GM23338 (cell line): ENCODE measurements around the gene ILDR2. TPM values are rescaled to one million over a fixed set of nuclear protein-coding genes. Genes with fewer than 3 reads are reported as not detected.

ENCODE experiments used
- ATAC-seq: fragments of 200-7000 bp; cut with Tn5 transposase; 3 replicates; pipeline ENCODE4 v1.9.1; 2020
- DNase-seq: peaks from one replicate; pipeline ENCODE4 v3.0.0-alpha.2; 2015; ENCODE audit warnings: low spot score
- H2AFZ ChIP-seq: fragments of 200-600 bp; sonication (generic); 2 replicates; pipeline ENCODE4 v1.8.0; 2016; ENCODE audit warnings: antibody characterized with exemption, mild to moderate bottlenecking, moderate library complexity
- H3F3A ChIP-seq: fragments of 200-600 bp; sonication (generic); replicated peaks from 2 replicates; pipeline ENCODE4 v1.8.0; 2017; ENCODE audit warnings: antibody characterized with exemption, mixed run types, low read depth
- H3K27ac ChIP-seq: fragments of 200-600 bp; sonication (generic); 2 replicates; pipeline ENCODE4 v1.6.1; 2016; ENCODE audit warnings: low read depth
- H3K27me3 ChIP-seq: fragments of 200-600 bp; sonication (generic); 2 replicates; pipeline ENCODE4 v1.8.0; 2016; ENCODE audit warnings: mild to moderate bottlenecking, mixed run types, moderate library complexity; ENCODE audit not compliant: insufficient read depth
- H3K36me3 ChIP-seq: fragments of 200-600 bp; sonication (generic); 2 replicates; pipeline ENCODE4 v1.8.0; 2016; ENCODE audit warnings: mild to moderate bottlenecking; ENCODE audit not compliant: insufficient read depth
- H3K4me1 ChIP-seq: fragments of 200-600 bp; sonication (generic); 2 replicates; pipeline ENCODE4 v1.8.0; 2016; ENCODE audit warnings: mild to moderate bottlenecking, moderate library complexity; ENCODE audit not compliant: insufficient read depth
- H3K4me2 ChIP-seq: fragments of 200-600 bp; sonication (generic); 2 replicates; pipeline ENCODE4 v1.7.1; 2017; ENCODE audit warnings: mixed run types
- H3K4me3 ChIP-seq: fragments of 200-600 bp; sonication (generic); 2 replicates; pipeline ENCODE4 v1.6.1; 2016; ENCODE audit warnings: mixed run types
- H3K79me2 ChIP-seq: fragments of 200-600 bp; sonication (generic); replicated peaks from 2 replicates; pipeline ENCODE4 v1.8.0; 2017; ENCODE audit warnings: mild to moderate bottlenecking; ENCODE audit not compliant: insufficient read depth
- H3K9me2 ChIP-seq: fragments of 200-600 bp; sonication (generic); 2 replicates; pipeline ENCODE4 v1.8.0; 2017; ENCODE audit not compliant: insufficient read depth
- H4K20me1 ChIP-seq: fragments of 200-600 bp; sonication (generic); replicated peaks from 2 replicates; pipeline ENCODE4 v1.8.0; 2017; ENCODE audit warnings: mild to moderate bottlenecking; ENCODE audit not compliant: insufficient read depth
- H3K27ac Mint-ChIP-seq: 2 replicates; pipeline ENCODE4 v1.8.0; 2020; ENCODE audit warnings: inconsistent platforms, mild to moderate bottlenecking, moderate library complexity, mixed read lengths
- H3K27me3 Mint-ChIP-seq: 3 replicates; pipeline ENCODE4 v1.8.0; 2022; ENCODE audit warnings: low read depth, mild to moderate bottlenecking, moderate library complexity, mixed read lengths, inconsistent platforms; ENCODE audit not compliant: insufficient read depth, poor library complexity
- H3K36me3 Mint-ChIP-seq: 3 replicates; pipeline ENCODE4 v1.8.0; 2021; ENCODE audit warnings: low read depth, mild to moderate bottlenecking, inconsistent platforms, moderate library complexity, mixed read lengths
- H3K4me1 Mint-ChIP-seq: 3 replicates; pipeline ENCODE4 v1.8.0; 2020; ENCODE audit warnings: mild to moderate bottlenecking, inconsistent platforms, mixed read lengths
- H3K4me3 Mint-ChIP-seq: 3 replicates; pipeline ENCODE4 v1.8.0; 2021; ENCODE audit warnings: moderate library complexity, mild to moderate bottlenecking, inconsistent platforms, mixed read lengths
- H3K9me3 Mint-ChIP-seq: 3 replicates; pipeline ENCODE4 v1.8.0; 2020; ENCODE audit warnings: moderate library complexity, mild to moderate bottlenecking, inconsistent platforms, mixed read lengths
- CTCF ChIP-seq, 2 experiments: fragments of 200-600 bp in 1 of 2; sonication (generic) in 1 of 2; conservative IDR thresholded peaks; 2 replicates each; pipeline versions ENCODE4 v1.5.1 to v1.6.1; 2016 to 2017; ENCODE audit warnings: antibody characterized with exemption in 2 of 2, low read depth in 2 of 2, mild to moderate bottlenecking in 2 of 2, moderate library complexity in 1 of 2
- ETS1 ChIP-seq: IDR thresholded peaks from 2 replicates; pipeline ENCODE4 v1.6.1; 2016; ENCODE audit warnings: antibody characterized with exemption
- EZH2 ChIP-seq: fragments of 200-600 bp; sonication (generic); IDR thresholded peaks from one replicate; pipeline ENCODE4 v1.8.0; 2017; ENCODE audit warnings: antibody characterized with exemption, mild to moderate bottlenecking, low read depth; ENCODE audit not compliant: unreplicated experiment
- EZH2phosphoT487 ChIP-seq: fragments of 200-600 bp; sonication (generic); IDR thresholded peaks from one replicate; pipeline ENCODE4 v1.8.1; 2018; ENCODE audit warnings: antibody characterized with exemption; ENCODE audit not compliant: unreplicated experiment
- JUNB ChIP-seq: IDR thresholded peaks from one replicate; pipeline ENCODE4 v1.6.1; 2016; ENCODE audit warnings: antibody characterized with exemption; ENCODE audit not compliant: unreplicated experiment
- NANOG ChIP-seq: IDR thresholded peaks from 2 replicates; pipeline ENCODE4 v1.6.1; 2016; ENCODE audit warnings: antibody characterized with exemption, borderline replicate concordance
- POLR2AphosphoS5 ChIP-seq: IDR thresholded peaks from 2 replicates; pipeline ENCODE4 v1.6.1; 2016; ENCODE audit warnings: antibody characterized with exemption, low read depth
- REST ChIP-seq: IDR thresholded peaks from one replicate; pipeline ENCODE4 v1.6.1; 2018; ENCODE audit warnings: antibody characterized with exemption; ENCODE audit not compliant: unreplicated experiment
- STAT1 ChIP-seq: IDR thresholded peaks from one replicate; pipeline ENCODE4 v1.6.1; 2016; ENCODE audit warnings: antibody characterized with exemption; ENCODE audit not compliant: unreplicated experiment
- ZNF114 ChIP-seq: fragments of 250-450 bp; sonication (Bioruptor Pico); IDR thresholded peaks from 2 replicates; pipeline ENCODE4 v1.5.0; 2020; ENCODE audit warnings: mild to moderate bottlenecking, moderate library complexity
- ZNF331 ChIP-seq: fragments of 250-450 bp; sonication (Bioruptor Pico); IDR thresholded peaks from 2 replicates; pipeline ENCODE4 v1.5.0; 2020; ENCODE audit warnings: low read depth, mild to moderate bottlenecking, moderate library complexity
- ZNF462 ChIP-seq: fragments of 250-450 bp; sonication (Bioruptor Pico); IDR thresholded peaks from 2 replicates; pipeline ENCODE4 v1.5.0; 2020; ENCODE audit warnings: mild to moderate bottlenecking, moderate library complexity
- polyA plus RNA-seq: library from polyadenylated mRNA; unstranded; fragments of >200 nt; fragmentation: Nextera tagmentation; extraction: Ambion mirVana; gene quantifications from 2 replicates; pipeline ENCODE4 v1.2.1, GENCODE V29; 2016
- total RNA-seq: library from RNA; depleted of rRNA; stranded (reverse); fragments of >200 nt; shearing (Covaris generic); gene quantifications from 2 replicates; pipeline ENCODE4 v1.2.3, GENCODE V29; 2014

The ILDR2 gene
- total and polyA plus RNA-seq, 2 experiments from 2014 or later: 0.27 to 2.4 TPM

GRCh38 chr1:166933633-166934032, 41.7 kb downstream of the ILDR2 start (continued):
- TF ChIP-seq CTCF (conservative IDR thresholded peaks at IDR 0.05; ENCODE audit: low read depth in 2 of 2) (no peak), POLR2AphosphoS5 (no peak), REST (no peak), ZNF114 (no peak), EZH2phosphoT487 (no peak), EZH2 (no peak), ETS1 (no peak), NANOG (no peak), ZNF331 (CRISPR knock-in tag) (no peak), STAT1 (no peak), JUNB (no peak)

GRCh38 chr1:166933140-166933539, 42.2 kb downstream of the ILDR2 start:
- H3K27ac Mint-ChIP-seq: no peak overlapping the region
- no peak overlapping the region for H3K4me3 Mint-ChIP-seq
- TF ChIP-seq STAT1: no peak
- no peak for TF ChIP-seq ETS1
- TF ChIP-seq ZNF462: no peak
- no peak for TF ChIP-seq EZH2phosphoT487
- no peak for TF ChIP-seq ZNF114

More at GRCh38 chr1:166933140-166933539, 42.2 kb downstream of the ILDR2 start:
- Histone ChIP-seq H3F3A (no peaks in the 10 kb centered on the region), H3K4me1 (peaks cover 12% of the 10 kb centered on the region; the same call in 1 of the 2 replicates), H3K27me3 (no peaks in the 10 kb centered on the region), H4K20me1 (no peaks in the 10 kb centered on the region), H3K79me2 (no peaks in the 10 kb centered on the region), H3K27ac (no peak overlapping the region), H3K36me3 (no peaks in the 10 kb centered on the region), H3K4me3 (no peak overlapping the region), H3K9me2 (peaks cover 5% of the 10 kb centered on the region), H3K4me2 (no peak overlapping the region), H2AFZ (no peak overlapping the region)
- H3K36me3 Mint-ChIP-seq: no peaks in the 10 kb centered on the region
- no peak for DNase-seq
- ATAC-seq: no peak
- peaks cover 17% of the 10 kb centered on the region for H3K4me1 Mint-ChIP-seq
- no peaks in the 10 kb centered on the region for H3K27me3 Mint-ChIP-seq
- no peaks in the 10 kb centered on the region for H3K9me3 Mint-ChIP-seq
